CMK (cell line): ENCODE data around the gene AP3D1.

ENCODE experiments used
- DNase-seq: peaks from one replicate; pipeline ENCODE4 v3.0.0-alpha.2; 2010; ENCODE audit warnings: low read depth

AP3D1 gene

DNA sequence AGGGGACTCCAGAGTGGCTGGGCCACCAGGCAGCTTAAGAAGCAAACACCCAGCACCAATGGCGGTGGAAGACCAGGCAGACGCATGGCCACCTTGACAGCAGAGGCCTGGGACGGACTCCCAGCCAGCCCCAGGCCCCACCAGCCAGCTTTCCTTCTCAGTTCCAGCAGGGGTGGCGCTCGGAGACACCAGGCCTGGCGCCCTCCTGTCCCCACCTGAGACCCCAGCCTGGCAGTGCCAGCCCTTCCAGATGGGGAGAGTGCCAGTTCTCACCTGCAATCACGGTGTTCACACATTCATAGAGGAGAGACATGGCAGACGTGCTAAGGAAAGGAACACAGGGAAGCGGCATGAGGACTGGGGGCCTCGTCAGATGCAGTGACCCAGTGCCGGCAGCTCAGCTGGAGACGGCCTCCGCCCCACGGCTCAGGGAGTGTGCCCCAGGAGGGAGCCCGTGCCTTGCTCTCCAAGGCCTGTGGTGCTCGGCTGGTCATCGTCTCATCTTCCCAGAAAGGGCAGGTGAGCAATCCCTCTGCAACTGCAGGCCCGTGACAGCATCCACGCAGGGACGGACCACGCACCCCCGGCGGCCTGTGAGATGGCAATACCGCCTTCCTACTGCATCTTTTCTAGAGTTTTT lies 24.4 kb downstream of the AP3D1 start:
- no peak for DNase-seq

DNA sequence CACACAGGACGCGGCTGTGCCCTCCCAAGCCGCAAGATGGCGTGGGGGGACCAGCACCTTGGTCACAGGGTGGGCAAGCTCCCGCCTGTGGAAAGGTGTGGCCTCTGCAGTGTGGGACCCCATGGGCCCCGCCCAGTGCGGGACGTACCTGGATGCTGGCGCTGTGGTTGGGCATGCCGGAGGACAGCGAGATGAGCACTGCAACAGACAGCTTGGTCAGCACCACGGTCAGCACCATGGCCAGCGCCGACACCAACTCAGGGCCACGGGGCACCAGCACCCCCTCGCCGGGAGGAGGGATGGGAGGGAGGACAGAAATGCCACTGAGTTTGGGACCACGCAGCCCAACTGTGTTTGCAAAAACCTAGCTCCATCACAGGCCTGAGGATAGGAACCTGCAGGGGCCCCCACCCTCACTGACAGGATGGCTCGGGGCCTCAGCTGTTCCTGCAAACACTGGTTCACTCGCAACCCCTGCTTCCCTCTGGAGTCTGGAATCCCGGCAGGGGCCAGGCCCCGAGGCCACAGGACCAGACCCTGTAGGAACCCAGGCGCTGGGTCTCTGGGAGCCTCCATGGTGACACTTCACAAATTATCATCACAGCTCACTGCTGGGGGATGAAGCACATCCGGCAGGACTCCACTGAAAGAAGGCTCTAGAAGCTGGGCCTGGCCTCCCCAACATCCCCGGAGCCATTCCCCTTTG lies 27.5 kb downstream of the AP3D1 start:
- no peak for DNase-seq

DNA sequence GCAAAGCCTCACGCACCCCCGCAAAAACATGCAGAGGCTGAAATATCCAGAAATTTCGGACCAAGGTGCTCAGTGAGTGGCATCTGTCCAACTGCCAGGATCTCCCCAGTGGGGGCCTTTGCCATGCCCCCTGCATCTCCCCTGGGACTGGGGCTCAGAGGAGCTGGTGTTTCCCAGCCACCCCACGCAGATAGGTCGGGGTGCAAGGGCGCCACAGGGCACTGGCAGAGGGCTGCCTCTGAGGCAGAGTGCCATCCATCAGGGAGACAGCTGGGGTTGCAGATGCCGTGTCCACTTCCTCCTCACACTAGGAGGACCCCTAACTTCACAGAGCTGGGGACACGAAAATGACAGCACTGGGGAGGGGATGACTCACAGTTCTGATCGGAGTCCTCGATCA lies 28.4 kb downstream of the AP3D1 start:
- DNase-seq, result no peak

- no peak for DNase-seq
Observed at GRCh38 chr19:2122251-2122650, 29.1 kb downstream of the AP3D1 start.

DNA sequence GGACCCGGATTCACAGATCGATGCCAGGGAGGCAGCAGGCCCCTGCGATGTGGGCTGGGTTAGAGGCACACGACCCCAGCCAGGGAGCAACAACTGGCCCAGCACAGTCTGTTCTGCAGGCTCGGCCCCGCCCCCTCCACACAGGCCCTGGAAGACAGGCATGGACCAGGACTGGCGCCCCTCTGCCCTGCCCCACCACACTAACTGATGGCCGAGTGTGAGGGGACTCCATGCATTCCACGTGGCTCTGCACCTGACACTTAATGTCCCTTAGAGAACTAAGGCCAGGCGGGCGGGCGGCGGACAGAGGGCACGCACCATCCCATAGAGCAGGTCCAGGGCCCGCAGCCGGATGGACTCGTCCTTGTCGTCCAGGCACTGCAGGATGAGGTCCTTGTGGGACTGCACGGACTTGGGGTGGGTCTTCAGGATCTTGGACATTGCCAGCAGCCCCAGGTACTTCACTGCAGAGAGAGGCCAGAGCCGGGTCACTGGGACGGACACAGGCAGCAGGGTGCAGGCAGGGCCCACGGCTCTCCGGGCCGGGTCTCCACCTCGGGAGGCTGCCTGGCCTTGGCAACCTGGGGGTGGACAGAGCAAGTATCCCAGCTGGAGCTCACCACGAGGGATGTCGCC lies 29.8 kb downstream of the AP3D1 start:
- no peak for DNase-seq

DNA sequence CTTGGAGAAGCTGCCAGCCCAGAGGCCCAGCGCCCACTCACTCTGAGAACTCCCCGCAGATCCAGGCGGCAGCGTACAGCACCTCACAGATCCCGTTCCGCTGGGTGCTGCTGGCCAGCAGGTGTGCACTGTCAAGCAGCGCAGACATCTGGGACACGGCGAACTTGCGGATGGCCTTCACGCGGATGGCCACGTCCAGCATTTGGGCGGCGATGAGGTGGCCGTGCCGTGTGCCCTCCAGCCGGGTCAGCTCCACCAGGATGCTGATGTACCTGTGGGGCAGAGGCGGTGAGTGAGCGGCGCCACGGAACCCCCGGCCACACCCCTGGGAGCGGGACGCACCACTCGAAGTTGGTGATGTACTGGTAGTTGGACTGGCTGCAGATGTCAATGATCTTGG lies 30.5 kb downstream of the AP3D1 start:
- no peak for DNase-seq

DNA sequence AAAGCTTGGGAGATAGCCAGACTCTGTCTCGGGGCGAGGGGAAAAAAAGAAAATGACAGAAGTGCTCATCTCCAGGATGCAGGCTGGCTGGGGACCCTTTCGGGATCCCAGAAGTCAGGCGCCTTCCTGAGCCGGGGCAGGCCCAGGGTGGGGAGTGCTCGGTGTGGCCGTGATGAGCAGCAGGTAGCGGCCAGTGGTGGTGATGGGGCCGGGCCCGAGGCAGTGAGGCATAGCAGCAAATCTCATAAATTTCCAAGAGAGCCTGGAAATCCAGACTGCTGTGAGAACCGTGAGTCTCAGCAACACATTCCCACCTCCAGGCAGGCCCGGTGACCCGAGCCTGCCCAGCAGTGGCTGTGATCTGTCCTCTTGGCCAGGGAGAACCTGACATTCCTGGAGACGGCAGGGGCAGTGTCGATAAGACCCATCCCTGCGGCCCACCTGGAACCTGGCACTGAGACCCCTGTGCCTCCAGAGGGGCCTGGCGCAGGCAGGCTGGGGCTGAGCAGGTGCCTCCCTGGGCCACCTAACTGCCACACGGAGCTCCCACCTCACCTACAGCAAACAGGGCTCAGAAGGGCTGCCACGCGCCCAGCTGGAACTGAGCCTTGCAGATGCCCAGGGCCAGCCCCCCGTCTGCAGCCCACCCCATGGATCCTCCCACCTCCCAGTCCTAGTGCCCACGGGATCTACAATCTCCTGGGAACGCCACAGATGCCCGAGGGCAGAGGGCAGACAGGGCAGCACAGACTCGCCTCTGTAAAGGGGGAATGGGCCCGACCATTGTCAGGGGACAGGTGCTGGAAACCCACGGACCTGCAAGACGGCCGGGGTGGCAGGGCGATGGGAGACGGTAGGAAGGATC lies 31.2 kb downstream of the AP3D1 start:
- DNase-seq, result no peak

GRCh38 chr19:2118438-2118837 lies 32.9 kb downstream of the AP3D1 start:
- no peak for DNase-seq

DNA sequence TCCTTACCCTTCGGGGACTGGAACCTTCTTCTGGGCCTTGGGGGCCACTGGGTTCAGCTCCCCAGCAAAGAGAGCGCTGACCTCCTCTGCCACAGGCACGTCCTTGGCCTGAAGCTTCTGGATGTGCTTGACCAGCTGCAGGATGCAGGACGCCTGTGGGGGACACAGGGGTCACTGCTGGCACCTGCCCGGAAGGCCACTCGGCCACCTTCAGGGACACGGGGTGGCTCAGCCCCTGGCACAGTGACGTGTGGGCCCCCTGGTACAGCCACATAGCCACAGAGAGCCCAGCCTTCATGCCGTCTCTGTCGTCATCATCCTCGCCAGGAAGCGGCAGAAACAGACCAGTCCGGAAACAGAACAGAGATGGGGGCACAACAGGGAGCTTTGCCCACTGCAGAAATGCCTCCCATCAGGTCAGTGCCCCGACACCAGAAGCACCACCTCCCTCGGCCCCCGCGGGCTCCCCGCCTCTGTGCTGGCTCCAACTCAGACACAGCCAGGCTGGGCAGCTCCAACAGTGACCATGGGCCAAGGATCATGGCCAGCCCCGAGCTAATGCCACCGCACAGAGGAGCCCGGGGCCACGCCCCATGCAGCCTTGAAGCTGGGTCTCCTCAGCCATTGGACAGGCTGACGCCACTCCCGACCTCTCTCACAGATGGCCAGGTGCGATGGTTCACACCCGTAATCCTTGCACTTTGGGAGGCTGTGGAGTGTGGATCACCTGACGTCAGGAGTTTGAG lies 34.0 kb downstream of the AP3D1 start:
- DNase-seq, result no peak

DNA sequence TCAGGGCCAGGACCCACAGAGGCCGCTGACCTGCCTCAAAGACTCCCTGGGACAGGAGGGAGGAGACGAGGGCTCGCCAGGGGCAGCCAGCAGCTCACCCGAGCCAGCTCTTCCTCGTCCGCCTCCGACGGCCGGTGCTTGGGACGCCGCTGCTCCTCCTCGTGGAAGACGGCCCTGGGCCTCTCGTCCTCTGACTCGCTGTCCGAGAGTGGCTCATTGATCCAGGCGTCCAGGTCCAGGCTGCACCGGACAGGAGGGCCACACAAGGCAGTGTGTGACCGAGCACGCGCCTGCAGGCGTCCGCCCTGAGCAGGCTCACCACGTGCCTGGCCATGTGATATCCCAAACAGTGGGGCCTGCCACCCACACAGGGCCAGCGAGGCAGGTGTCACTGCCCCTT lies 34.9 kb downstream of the AP3D1 start:
- DNase-seq, result no peak

DNA sequence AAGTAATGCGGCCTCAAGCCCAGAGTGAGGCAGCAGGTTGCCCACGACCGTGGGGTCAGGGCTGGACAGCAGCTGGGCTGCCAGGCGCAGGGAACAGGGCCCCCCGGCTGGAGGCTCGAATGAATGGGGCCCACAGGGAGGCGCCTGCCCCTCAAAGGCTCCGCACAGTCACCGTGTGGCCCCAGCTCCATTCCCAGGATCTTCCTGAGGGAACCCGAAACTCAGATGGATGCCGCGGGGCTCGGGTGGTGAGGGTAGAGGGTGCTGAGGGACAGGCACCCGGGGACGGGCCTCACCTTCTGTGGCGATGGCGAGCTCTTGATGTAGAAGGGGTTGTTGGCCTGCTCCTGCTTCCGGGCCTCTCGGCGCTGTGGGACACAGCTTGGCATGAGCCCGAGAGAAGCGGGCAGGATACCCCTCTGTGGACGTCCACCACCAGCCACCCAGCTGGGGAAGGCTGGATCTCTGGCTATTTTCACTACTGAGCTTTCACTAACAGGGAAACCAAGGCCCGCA lies 35.4 kb downstream of the AP3D1 start:
- DNase-seq, result no peak

GRCh38 chr19:2115324-2115723 lies 36.0 kb downstream of the AP3D1 start:
- no peak for DNase-seq

DNA sequence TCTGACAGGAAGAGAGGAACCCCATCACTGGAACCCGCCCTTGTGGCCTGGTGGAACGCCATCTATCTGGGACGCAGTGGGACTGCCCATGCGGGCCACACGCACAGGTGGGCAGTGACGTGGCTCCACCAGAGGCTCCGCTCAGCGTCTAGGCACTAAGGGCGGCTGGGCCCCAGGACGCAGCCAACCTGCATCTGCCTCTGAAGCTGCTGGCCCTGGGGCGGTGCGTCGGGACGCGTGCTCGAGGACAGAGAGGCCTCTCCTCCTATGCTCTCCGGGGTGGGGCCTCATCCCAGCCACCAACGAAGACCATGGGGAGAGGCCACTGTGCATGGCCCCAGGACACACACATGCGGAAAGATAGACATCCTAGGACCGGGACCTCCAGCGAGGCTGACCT lies 36.5 kb downstream of the AP3D1 start:
- no peak for DNase-seq

- DNase-seq, result no peak
Observed at GRCh38 chr19:2114218-2114617, 37.1 kb downstream of the AP3D1 start.

DNA sequence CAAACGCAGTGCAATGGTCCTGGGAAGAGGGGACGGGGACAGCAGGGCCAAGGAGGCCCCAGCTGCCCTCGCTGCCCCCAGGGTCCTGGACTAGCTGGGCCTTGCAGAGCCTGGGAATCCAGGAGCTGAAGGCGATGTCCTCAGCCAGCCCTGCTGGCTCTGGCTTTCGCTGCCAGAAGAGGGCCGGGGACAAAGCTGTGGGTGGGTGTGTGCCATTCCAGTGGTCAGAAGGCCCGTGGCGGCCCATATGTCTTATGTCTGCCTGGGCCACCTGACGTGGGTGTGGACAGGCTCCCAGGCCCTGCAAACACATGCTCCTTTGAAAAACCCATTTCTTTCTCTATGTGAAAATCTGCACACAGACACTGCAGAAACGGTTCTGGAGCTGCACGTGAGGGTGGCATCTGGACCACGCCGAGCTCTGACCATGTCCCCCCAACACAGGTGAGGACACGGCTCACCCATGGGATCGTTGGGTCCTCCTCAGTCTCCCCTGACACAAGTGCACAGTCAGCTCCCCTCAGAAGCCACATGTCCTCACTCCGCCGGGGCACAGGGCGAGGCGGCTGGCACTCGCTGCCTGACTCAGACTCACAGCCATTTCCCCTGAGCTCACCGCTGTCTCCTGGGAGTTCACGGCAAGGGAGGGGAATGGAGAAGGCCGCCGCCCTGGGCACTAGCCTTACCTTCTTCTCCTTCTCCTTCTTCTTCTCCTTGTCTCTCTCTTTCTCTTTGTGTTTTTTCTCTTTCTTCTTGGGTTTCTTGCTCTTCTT lies 37.7 kb downstream of the AP3D1 start:
- DNase-seq, result no peak

DNA sequence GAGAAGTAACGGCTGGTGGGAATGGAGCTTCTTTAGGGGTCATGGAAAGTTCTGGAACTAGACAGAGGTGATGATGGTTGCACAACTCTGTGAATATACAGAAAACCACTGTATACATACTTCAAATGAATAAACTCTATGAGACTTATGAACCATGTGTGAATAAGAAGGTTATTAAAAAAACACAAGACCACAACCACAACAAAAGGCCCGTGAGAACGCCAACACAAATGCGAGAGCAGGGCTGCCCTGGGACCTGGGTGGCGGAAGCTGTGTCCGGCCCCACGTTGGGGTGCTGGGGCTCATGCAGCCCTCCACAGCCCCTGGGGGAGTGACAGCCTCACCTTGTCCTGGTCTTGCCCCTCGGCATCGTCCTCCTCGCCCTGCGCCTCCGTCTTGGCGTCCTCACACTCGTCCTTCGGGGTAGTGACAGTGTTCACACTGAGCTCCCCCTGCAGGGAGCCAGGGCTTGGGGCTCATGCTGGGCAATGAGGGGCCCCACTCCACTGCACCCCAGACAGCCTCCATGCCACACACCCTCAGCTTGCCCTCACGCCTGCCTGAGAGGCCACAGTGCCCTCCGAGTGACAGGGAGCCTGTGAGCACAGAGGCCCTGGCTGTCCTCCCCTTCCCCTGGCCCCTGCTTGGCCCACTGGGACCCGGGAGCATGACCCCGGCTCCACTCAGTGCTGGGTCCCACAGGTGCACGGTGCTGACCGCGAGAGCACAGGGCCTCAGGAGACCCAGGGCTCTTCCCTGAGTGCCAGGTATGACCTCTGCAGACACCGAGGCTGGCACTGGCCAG lies 38.6 kb downstream of the AP3D1 start:
- DNase-seq, result no peak

DNA sequence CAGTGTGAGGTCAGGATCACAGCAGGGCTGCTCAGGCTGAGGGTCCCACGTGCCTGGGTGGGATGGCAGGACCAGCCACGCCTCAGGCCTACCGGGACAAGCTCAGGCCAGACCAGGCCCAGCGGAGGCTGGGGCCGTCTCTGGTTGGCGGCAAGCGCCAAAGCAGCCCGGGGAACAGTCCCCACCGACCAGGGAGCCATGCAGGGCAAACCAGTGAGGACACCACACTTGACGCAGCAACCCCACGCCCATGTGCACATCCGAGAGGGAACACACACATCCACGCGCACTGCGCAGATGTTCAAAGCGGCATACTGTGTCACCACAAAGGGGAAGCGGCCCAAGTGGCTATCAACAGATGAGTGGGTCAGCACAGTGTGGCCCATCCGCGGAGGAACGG lies 39.5 kb downstream of the AP3D1 start:
- DNase-seq, result no peak

DNA sequence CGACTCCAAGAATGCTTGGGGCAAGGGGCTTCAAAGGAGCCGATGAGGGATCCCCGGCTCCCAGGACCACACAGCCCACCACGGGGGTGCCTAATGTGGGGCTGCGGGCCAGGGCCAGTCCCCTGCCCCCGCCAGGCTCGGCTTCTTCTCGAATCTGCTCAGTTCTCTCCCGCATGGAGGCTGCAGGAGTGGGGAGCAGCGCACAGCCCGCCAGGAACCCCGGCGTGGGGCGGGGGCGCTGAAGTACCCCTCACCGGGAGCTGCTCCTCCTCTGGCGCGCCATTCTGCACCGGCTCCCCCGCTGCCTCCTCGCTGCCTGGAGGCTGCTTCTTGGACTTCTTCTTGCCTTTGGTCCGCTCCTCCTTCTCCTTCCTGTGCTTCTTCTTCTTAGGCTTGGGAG lies 39.9 kb downstream of the AP3D1 start:
- DNase-seq, result no peak

DNA sequence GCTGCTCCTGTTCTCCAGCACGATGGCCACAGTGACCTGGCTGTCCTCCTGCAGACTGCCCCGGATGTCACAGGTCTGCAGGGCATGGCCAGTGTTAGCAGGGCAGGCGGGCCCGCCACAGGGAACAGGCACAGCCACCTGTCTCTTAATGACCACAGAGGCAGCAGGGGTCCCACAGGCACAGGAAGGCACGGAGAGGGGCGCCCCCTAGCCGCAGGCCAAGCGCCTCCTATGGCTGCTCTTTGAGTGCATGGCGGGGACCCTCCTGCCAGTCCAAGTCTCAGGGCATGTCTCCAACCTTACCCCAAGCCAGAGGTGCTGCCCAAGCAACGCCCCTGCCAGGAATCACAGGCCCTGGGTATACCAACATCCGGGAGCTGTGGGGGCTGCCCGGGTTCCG lies 40.5 kb downstream of the AP3D1 start:
- DNase-seq, result no peak
